SU-DHL-6 (cell line): ENCODE results near the gene HOXD3.

Experiments used
- EZH2phosphoT487 ChIP-seq: fragments of 200-600 bp; sonication (generic), shearing (Covaris generic); conservative IDR thresholded peaks from 2 replicates; pipeline ENCODE4 v1.6.1; 2018; ENCODE audit warnings: mild to moderate bottlenecking, antibody characterized with exemption, low read length, moderate library complexity, mixed read lengths
- TF ChIP-seq, protein P1 (sequence below): fragments of 200-600 bp; sonication (generic); IDR thresholded peaks from one replicate; pipeline ENCODE4 v1.5.1; 2017; ENCODE audit warnings: antibody characterized with exemption, mild to moderate bottlenecking, low read length, moderate library complexity; ENCODE audit not compliant: insufficient read depth, poor library complexity, severe bottlenecking

DNA sequence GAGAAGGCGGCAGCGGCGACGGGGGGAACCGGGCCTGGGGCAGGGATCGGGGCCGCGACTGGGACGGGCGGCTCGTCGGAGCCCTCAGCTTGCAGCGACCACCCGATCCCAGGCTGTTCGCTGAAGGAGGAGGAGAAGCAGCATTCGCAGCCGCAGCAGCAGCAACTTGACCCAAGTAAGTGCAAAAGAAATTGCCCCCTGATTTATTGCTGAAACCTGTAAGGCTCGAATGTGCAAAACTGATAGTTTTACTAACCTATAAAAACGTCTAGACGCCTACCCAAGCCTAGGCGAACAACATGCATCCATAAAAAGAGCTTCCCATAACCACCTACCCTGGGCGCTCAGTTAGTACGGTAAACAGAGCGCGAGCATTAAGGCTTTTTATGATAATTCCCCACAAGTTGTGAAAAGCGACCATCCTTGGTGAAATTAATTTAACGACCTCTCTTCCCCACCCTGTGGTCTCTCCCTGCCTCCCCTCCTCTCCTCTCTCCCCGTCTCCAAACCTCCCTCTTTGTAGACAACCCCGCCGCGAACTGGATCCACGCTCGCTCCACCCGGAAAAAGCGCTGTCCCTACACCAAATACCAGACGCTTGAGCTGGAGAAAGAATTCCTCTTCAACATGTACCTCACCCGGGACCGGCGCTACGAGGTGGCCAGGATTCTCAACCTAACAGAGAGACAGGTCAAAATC, 33.5 kb upstream of the HOXD3 start:
- TF ChIP-seq, protein P1, sequence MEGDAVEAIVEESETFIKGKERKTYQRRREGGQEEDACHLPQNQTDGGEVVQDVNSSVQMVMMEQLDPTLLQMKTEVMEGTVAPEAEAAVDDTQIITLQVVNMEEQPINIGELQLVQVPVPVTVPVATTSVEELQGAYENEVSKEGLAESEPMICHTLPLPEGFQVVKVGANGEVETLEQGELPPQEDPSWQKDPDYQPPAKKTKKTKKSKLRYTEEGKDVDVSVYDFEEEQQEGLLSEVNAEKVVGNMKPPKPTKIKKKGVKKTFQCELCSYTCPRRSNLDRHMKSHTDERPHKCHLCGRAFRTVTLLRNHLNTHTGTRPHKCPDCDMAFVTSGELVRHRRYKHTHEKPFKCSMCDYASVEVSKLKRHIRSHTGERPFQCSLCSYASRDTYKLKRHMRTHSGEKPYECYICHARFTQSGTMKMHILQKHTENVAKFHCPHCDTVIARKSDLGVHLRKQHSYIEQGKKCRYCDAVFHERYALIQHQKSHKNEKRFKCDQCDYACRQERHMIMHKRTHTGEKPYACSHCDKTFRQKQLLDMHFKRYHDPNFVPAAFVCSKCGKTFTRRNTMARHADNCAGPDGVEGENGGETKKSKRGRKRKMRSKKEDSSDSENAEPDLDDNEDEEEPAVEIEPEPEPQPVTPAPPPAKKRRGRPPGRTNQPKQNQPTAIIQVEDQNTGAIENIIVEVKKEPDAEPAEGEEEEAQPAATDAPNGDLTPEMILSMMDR = no peak
- TF ChIP-seq EZH2phosphoT487 = no peak
